Measurements from ENCODE around the gene TMEM52.

TMEM52 gene

DNA sequence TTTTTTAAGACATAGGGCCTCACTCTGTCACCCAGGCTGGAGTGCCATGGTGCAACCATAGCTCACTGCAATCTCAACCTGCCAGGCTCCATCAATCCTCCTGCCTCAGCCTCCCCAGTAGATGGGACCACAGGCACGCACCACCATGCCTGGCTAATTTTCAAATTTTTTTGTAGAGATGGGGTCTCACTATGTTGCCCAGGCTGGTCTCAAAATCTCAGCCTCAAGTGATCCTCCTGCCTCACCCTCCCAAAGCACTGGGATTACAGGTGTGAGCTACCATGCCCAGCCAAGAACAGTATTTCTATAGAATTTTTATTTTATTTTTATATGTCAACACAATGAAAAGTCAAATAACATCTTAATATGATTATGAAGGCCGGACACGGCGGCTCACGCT is 39.1 kb downstream of the TMEM52 start:
- no peak overlapping the region for H3K4me3 ChIP-seq (ENCODE audit: control insufficient read depth in 1 of 7, extremely low read depth in 1 of 7, insufficient read depth in 4 of 7, low read depth in 2 of 7, low read length in 6 of 7)
- no peak overlapping the region for H3K27ac ChIP-seq (ENCODE audit: insufficient read depth in 1 of 2, low read depth in 1 of 2, low read length in 2 of 2, poor library complexity in 1 of 2, severe bottlenecking in 2 of 2)
- peaks cover 3 to 34% (median 7%) of the 10 kb centered on the region in 4 experiments for H3K4me1 ChIP-seq (ENCODE audit: control extremely low read depth in 1 of 4, control insufficient read depth in 4 of 4, insufficient read depth in 4 of 4, low read length in 3 of 4)
- H3K9me3 ChIP-seq (ENCODE audit: control extremely low read depth in 1 of 5, control insufficient read depth in 4 of 5, insufficient read depth in 2 of 5, low read depth in 1 of 5, low read length in 4 of 5), result no peaks in the 10 kb centered on the region
- H3K36me3 ChIP-seq (ENCODE audit: control insufficient read depth in 4 of 4, insufficient read depth in 4 of 4, low read length in 3 of 4), result peaks cover 9 to 44% (median 20%) of the 10 kb centered on the region in 4 experiments
- no peaks in the 10 kb centered on the region for H3K27me3 ChIP-seq (replicated peaks in 2 of 5; ENCODE audit: control insufficient read depth in 4 of 5, insufficient read depth in 5 of 5, low read length in 4 of 5)
- no peak for DNase-seq
- ChIA-PET CTCF (interaction anchor here (1.9 to 9.5 kb wide), 3 partner anchors 19 to 27 kb away, joined by 5 to 65 read pairs (median 28); no protein-coding TSS in a partner anchor), POLR2A (interaction anchor here (0.6 to 1.0 kb wide), 2 partner anchors 9 to 104 kb away, joined by 3 to 7 read pairs; no protein-coding TSS in a partner anchor)
- 100% methylated on average over 5 of the region's 5 CpGs for WGBS (ENCODE audit: insufficient coverage)

DNA sequence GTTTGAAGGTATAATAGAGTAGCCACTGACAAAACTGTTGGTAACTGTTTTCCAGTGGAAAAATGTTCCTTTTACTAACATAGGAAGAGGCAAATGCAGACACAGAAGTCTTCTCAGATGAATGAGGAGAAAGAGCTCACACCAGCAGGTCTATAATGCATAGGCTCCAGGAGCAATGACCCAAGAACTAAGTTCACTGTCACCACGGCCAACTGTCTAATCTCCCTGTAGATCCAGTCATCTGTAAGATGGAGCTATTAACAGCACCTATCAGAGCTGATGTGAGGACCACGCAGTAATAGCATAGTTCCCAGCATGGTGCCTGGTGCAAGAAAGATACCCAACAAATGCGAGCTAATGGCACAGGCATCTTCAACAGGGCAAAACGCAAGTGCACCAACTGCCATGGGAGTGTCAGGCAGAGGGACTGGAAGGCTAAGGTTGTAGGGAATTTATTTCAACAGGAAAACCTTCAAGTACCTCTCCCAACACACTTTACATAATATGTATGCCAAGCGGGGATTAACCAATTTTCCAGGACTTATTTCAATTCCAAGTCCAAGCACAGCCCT is 41.1 kb downstream of the TMEM52 start:
- no peaks in the 10 kb centered on the region for H3K9me3 ChIP-seq (ENCODE audit: control extremely low read depth in 1 of 5, control insufficient read depth in 4 of 5, insufficient read depth in 2 of 5, low read depth in 1 of 5, low read length in 4 of 5)
- peaks cover 0 to 32% (median 7%) of the 10 kb centered on the region in 4 experiments for H3K4me1 ChIP-seq (ENCODE audit: control extremely low read depth in 1 of 4, control insufficient read depth in 4 of 4, insufficient read depth in 4 of 4, low read length in 3 of 4)
- H3K4me3 ChIP-seq (ENCODE audit: control insufficient read depth in 1 of 7, extremely low read depth in 1 of 7, insufficient read depth in 4 of 7, low read depth in 2 of 7, low read length in 6 of 7), result no peak overlapping the region
- no peak overlapping the region for H3K27ac ChIP-seq (ENCODE audit: insufficient read depth in 1 of 2, low read depth in 1 of 2, low read length in 2 of 2, poor library complexity in 1 of 2, severe bottlenecking in 2 of 2)
- DNase-seq, result no peak
- 92% methylated on average over 5 of the region's 5 CpGs for WGBS (ENCODE audit: insufficient coverage)
- CTCF ChIA-PET, result interaction anchor here (1.1 to 9.7 kb wide), 2 partner anchors 7 to 28 kb away, joined by 5 to 71 read pairs; no protein-coding TSS in a partner anchor
- H3K27me3 ChIP-seq (replicated peaks in 2 of 5; ENCODE audit: control insufficient read depth in 4 of 5, insufficient read depth in 5 of 5, low read length in 4 of 5), result no peaks in the 10 kb centered on the region
- peaks cover 12 to 52% (median 28%) of the 10 kb centered on the region in 4 experiments for H3K36me3 ChIP-seq (ENCODE audit: control insufficient read depth in 4 of 4, insufficient read depth in 4 of 4, low read length in 3 of 4)
- POLR2A ChIA-PET, result no interaction called here

DNA sequence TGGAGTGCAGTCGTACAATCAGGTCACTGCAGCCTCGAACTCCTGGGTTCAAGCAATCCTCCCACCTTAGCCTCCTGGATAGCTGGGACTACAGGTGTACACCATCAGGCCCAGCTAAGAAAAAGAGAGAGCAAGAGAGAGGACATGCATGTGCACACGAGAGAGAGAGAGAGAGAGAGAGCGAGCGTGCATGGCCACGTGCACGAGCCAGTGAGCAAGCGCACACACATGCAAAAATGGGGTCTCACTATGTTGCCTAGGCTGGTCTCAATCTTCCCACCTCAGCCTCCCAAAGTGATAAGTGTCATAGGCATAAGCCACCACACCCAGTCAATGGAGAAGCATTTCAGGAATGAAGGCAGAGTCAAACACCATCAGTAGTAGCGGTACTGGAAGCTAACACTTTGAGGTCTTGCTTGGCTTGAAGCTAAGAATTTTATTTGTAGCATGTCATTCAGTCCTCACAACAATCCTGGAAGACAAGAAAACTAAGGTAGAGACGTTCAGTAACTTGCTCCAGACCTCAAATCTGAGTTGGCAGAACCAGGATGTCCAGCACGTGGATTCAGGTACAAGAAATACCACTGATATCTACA is 42.6 kb downstream of the TMEM52 start:
- DNase-seq, result no peak
- Histone ChIP-seq H3K4me3 (ENCODE audit: control insufficient read depth in 1 of 7, extremely low read depth in 1 of 7, insufficient read depth in 4 of 7, low read depth in 2 of 7, low read length in 6 of 7) (no peak overlapping the region), H3K27me3 (replicated peaks in 2 of 5; ENCODE audit: control insufficient read depth in 4 of 5, insufficient read depth in 5 of 5, low read length in 4 of 5) (no peaks in the 10 kb centered on the region), H3K9me3 (ENCODE audit: control extremely low read depth in 1 of 5, control insufficient read depth in 4 of 5, insufficient read depth in 2 of 5, low read depth in 1 of 5, low read length in 4 of 5) (no peaks in the 10 kb centered on the region), H3K27ac (ENCODE audit: insufficient read depth in 1 of 2, low read depth in 1 of 2, low read length in 2 of 2, poor library complexity in 1 of 2, severe bottlenecking in 2 of 2) (no peak overlapping the region), H3K4me1 (ENCODE audit: control extremely low read depth in 1 of 4, control insufficient read depth in 4 of 4, insufficient read depth in 4 of 4, low read length in 3 of 4) (peaks cover 0 to 28% (median 7%) of the 10 kb centered on the region in 4 experiments), H3K36me3 (ENCODE audit: control insufficient read depth in 4 of 4, insufficient read depth in 4 of 4, low read length in 3 of 4) (peaks cover 12 to 55% (median 27%) of the 10 kb centered on the region in 4 experiments)
- WGBS (ENCODE audit: insufficient coverage), result 97% methylated on average over 6 of the region's 11 CpGs
- ChIA-PET POLR2A (interaction anchor here (0.7 kb wide), 1 partner anchor 26 kb away, joined by 6 read pairs; no protein-coding TSS in a partner anchor), CTCF (interaction anchor here (1.4 to 9.7 kb wide), 2 partner anchors 9 to 22 kb away, joined by 3 to 71 read pairs; no protein-coding TSS in a partner anchor)

DNA sequence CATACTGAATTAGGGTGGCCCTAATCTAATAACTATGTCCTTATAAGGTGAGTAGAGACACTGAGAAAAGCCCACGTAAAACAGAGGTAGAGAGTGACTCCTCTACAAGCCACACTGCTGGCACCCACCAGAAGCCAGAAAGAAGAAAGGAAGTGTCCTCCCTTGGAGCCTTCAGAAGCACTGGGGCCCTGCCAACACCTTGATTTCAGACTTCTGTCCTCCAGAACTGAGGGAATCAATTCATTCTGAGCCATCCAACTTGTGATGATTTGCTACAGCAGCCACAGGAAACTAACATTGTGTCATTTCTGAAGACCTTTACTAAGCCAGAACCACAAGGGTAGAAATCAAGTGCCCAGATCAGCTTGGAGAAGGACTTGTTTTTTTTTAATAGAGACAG is 43.1 kb downstream of the TMEM52 start:
- no peaks in the 10 kb centered on the region for H3K27me3 ChIP-seq (replicated peaks in 2 of 5; ENCODE audit: control insufficient read depth in 4 of 5, insufficient read depth in 5 of 5, low read length in 4 of 5)
- CTCF ChIA-PET, result interaction anchor here (1.2 to 9.7 kb wide), 3 partner anchors 9 to 94 kb away, joined by 3 to 71 read pairs (median 3); no protein-coding TSS in a partner anchor
- POLR2A ChIA-PET, result no interaction called here
- 100% methylated on average over 1 of the region's 1 CpG for WGBS (ENCODE audit: insufficient coverage)
- H3K27ac ChIP-seq (ENCODE audit: insufficient read depth in 1 of 2, low read depth in 1 of 2, low read length in 2 of 2, poor library complexity in 1 of 2, severe bottlenecking in 2 of 2), result no peak overlapping the region
- no peak overlapping the region for H3K4me3 ChIP-seq (ENCODE audit: control insufficient read depth in 1 of 7, extremely low read depth in 1 of 7, insufficient read depth in 4 of 7, low read depth in 2 of 7, low read length in 6 of 7)
- peaks cover 0 to 28% (median 7%) of the 10 kb centered on the region in 4 experiments for H3K4me1 ChIP-seq (ENCODE audit: control extremely low read depth in 1 of 4, control insufficient read depth in 4 of 4, insufficient read depth in 4 of 4, low read length in 3 of 4)
- peaks cover 12 to 55% (median 27%) of the 10 kb centered on the region in 4 experiments for H3K36me3 ChIP-seq (ENCODE audit: control insufficient read depth in 4 of 4, insufficient read depth in 4 of 4, low read length in 3 of 4)
- no peaks in the 10 kb centered on the region for H3K9me3 ChIP-seq (ENCODE audit: control extremely low read depth in 1 of 5, control insufficient read depth in 4 of 5, insufficient read depth in 2 of 5, low read depth in 1 of 5, low read length in 4 of 5)
- no peak for DNase-seq

DNA sequence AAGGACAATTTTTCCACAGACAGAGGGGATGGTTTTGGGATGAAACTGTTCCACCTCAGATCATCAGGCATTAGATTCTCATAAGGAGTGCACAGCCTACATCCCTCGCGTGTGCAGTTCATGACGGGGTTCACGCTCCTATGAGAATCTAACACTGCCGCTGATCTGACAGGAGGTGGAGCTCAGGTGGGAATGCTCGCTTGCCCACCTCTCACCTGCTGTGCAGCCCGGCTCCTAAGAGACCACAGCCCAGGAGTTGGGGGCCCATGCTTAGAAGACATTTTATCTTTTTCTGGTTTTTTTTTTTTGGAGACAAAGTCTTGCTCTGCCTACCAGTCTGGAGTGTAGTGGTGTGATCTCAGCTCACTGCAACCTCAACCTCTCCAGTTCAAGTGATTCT is 44.2 kb downstream of the TMEM52 start:
- H3K36me3 ChIP-seq (ENCODE audit: control insufficient read depth in 4 of 4, insufficient read depth in 4 of 4, low read length in 3 of 4), result peaks cover 12 to 55% (median 27%) of the 10 kb centered on the region in 4 experiments
- ChIA-PET CTCF (interaction anchor here (1.2 to 9.7 kb wide), 5 partner anchors 10 to 93 kb away, joined by 3 to 71 read pairs (median 4); no protein-coding TSS in a partner anchor), POLR2A (interaction anchor here (1.1 kb wide), 1 partner anchor 16 kb away, joined by 4 read pairs; no protein-coding TSS in a partner anchor)

DNA sequence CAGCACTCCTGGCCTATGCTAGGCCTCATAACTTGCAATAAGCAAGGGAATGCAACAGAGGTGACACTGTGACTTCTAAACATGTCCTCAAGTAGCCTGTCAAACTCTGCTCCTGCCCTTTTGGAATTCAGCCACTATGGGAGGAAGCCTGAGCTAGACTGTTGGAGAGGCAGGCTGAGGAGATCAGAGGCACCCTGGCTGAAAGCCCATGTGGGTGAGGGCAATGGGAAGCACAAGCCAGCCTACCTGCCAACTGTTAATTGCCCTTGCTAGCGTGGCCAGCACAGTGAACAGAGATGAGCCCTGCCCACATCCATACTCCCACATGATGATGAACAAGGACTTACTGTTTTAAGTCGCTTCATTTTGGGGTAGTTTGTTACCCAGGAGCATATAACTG is 45.9 kb downstream of the TMEM52 start:
- CTCF ChIA-PET, result interaction anchor here (0.7 to 9.7 kb wide), 3 partner anchors 12 to 33 kb away, joined by 3 to 71 read pairs (median 5); no protein-coding TSS in a partner anchor
- DNase-seq, result no peak
- POLR2A ChIA-PET, result interaction anchor here (1.2 kb wide), 1 partner anchor 19 kb away, joined by 3 read pairs; no protein-coding TSS in a partner anchor
- Histone ChIP-seq H3K27ac (ENCODE audit: insufficient read depth in 1 of 2, low read depth in 1 of 2, low read length in 2 of 2, poor library complexity in 1 of 2, severe bottlenecking in 2 of 2) (no peak overlapping the region), H3K4me1 (ENCODE audit: control extremely low read depth in 1 of 4, control insufficient read depth in 4 of 4, insufficient read depth in 4 of 4, low read length in 3 of 4) (peaks cover 0 to 33% (median 19%) of the 10 kb centered on the region in 4 experiments), H3K4me3 (ENCODE audit: control insufficient read depth in 1 of 7, extremely low read depth in 1 of 7, insufficient read depth in 4 of 7, low read depth in 2 of 7, low read length in 6 of 7) (no peak overlapping the region), H3K27me3 (replicated peaks in 2 of 5; ENCODE audit: control insufficient read depth in 4 of 5, insufficient read depth in 5 of 5, low read length in 4 of 5) (no peaks in the 10 kb centered on the region), H3K36me3 (ENCODE audit: control insufficient read depth in 4 of 4, insufficient read depth in 4 of 4, low read length in 3 of 4) (peaks cover 10 to 42% (median 22%) of the 10 kb centered on the region in 4 experiments), H3K9me3 (ENCODE audit: control extremely low read depth in 1 of 5, control insufficient read depth in 4 of 5, insufficient read depth in 2 of 5, low read depth in 1 of 5, low read length in 4 of 5) (no peaks in the 10 kb centered on the region)
- 100% methylated on average over 1 of the region's 2 CpGs for WGBS (ENCODE audit: insufficient coverage)

More for the DNA sequence above, 44.2 kb downstream of the TMEM52 start:
- H3K9me3 ChIP-seq (ENCODE audit: control extremely low read depth in 1 of 5, control insufficient read depth in 4 of 5, insufficient read depth in 2 of 5, low read depth in 1 of 5, low read length in 4 of 5), result no peaks in the 10 kb centered on the region
- H3K4me1 ChIP-seq (ENCODE audit: control extremely low read depth in 1 of 4, control insufficient read depth in 4 of 4, insufficient read depth in 4 of 4, low read length in 3 of 4), result peaks cover 0 to 30% (median 12%) of the 10 kb centered on the region in 4 experiments
- H3K27ac ChIP-seq (ENCODE audit: insufficient read depth in 1 of 2, low read depth in 1 of 2, low read length in 2 of 2, poor library complexity in 1 of 2, severe bottlenecking in 2 of 2), result no peak overlapping the region
- no peak for DNase-seq
- 99% methylated on average over 7 of the region's 7 CpGs for WGBS (ENCODE audit: insufficient coverage)
- H3K4me3 ChIP-seq (ENCODE audit: control insufficient read depth in 1 of 7, extremely low read depth in 1 of 7, insufficient read depth in 4 of 7, low read depth in 2 of 7, low read length in 6 of 7), result no peak overlapping the region
- no peaks in the 10 kb centered on the region for H3K27me3 ChIP-seq (replicated peaks in 2 of 5; ENCODE audit: control insufficient read depth in 4 of 5, insufficient read depth in 5 of 5, low read length in 4 of 5)

All from common myeloid progenitor, CD34-positive (primary cell).